Heart left ventricle (tissue), 16 donors: ENCODE results near the gene OCSTAMP. TPM values are rescaled to one million over a fixed set of nuclear protein-coding genes. Genes with fewer than 3 reads are reported as not detected.

Source experiments
- ATAC-seq, 4 donors: fragments of 200-7000 bp; cut with Tn5 transposase; one replicate each; pipeline ENCODE4 v1.9.1; 2020 to 2022; ENCODE audit warnings: moderate library complexity in 4 of 4, mild to moderate bottlenecking in 3 of 4, moderate number of reproducible peaks in 1 of 4
- DNase-seq, 5 donors: peaks; one replicate each; pipeline ENCODE4 v3.0.0-alpha.2; 2020
- H3K27ac ChIP-seq, 12 donors: fragments of 200-600 bp; sonication (generic) in 4 of 12; one replicate each; pipeline versions ENCODE4 v1.5.0 to v1.8.0; 2016 to 2022; ENCODE audit warnings: mild to moderate bottlenecking in 2 of 12
- H3K27me3 ChIP-seq, 9 donors: fragments of 200-600 bp; sonication (generic) in 2 of 9; one replicate each; pipeline versions ENCODE4 v1.5.1 to v1.8.0; 2016 to 2022; ENCODE audit warnings: mild to moderate bottlenecking in 3 of 9
- H3K36me3 ChIP-seq, 9 donors: fragments of 200-600 bp; sonication (generic) in 2 of 9; one replicate each; pipeline versions ENCODE4 v1.5.0 to v1.8.0; 2018 to 2022; ENCODE audit warnings: mild to moderate bottlenecking in 2 of 9
- H3K4me1 ChIP-seq, 12 donors: fragments of 200-600 bp; sonication (generic) in 4 of 12; one replicate each; pipeline versions ENCODE4 v1.5.0 to v1.8.0; 2016 to 2022; ENCODE audit warnings: mild to moderate bottlenecking in 3 of 12
- H3K4me3 ChIP-seq, 12 donors: fragments of 200-600 bp; sonication (generic) in 4 of 12; one replicate each; pipeline versions ENCODE4 v1.5.0 to v1.8.0; 2017 to 2022; ENCODE audit warnings: mild to moderate bottlenecking in 9 of 12, moderate library complexity in 4 of 12
- H3K9me3 ChIP-seq, 12 donors: fragments of 200-600 bp; sonication (generic) in 4 of 12; one replicate each; pipeline versions ENCODE4 v1.5.0 to v1.8.0; 2016 to 2022; ENCODE audit warnings: mild to moderate bottlenecking in 1 of 12
- CTCF ChIP-seq, 12 donors: fragments of 200-600 bp; sonication (generic) in 4 of 12; IDR thresholded peaks; one replicate each; pipeline versions ENCODE4 v1.5.0 to v1.8.0; 2018 to 2022; ENCODE audit warnings: antibody characterized with exemption in 12 of 12, mild to moderate bottlenecking in 5 of 12
- POLR2A ChIP-seq, 2 donors: fragments of 450-650 bp; IDR thresholded peaks; one replicate each; pipeline ENCODE4 v1.6.1; 2017; ENCODE audit warnings: antibody characterized with exemption in 2 of 2, mild to moderate bottlenecking in 2 of 2, moderate library complexity in 2 of 2
- WGBS, 4 donors: extraction: QIAGEN DNeasy Blood & Tissue Kit in 2 of 4; methylation state at CpG; one replicate each; pipeline versions ENCODE4 v1.1.5 to v1.1.7; 2013 to 2018; 5-methylcytosine and 5-hydroxymethylcytosine counted together
- intact Hi-C, 10 donors: fragments of 100-400 bp; cut with DNase I; formaldehyde crosslinking; loops; one replicate each; pipeline versions ENCODE4 v1.11.1 to v1.14.2; 2022
- polyA plus RNA-seq, 2 donors: library from polyadenylated mRNA; stranded (reverse); fragments of 200-250 nt; gene quantifications; one replicate each; pipeline ENCODE4 v1.2.3, GENCODE V29; 2013
- total RNA-seq, 9 donors: library from RNA; depleted of rRNA in 2 of 9; stranded (reverse); fragments of >200 nt in 2 of 9; fragmentation: NEBNext Ultra II Directional in 3 of 9; extraction: Animal tissue kit (Norgen Biotek cat#: 25700) in 3 of 9; gene quantifications; one replicate each; pipeline versions ENCODE4 v1.1.0 to v1.2.4, GENCODE V29; 2016 to 2023
- donor health status: ischemic (EF 13 %, LVEDD 7.1; RV severe dilation, severe dysfunction).
- donor health status: healthy with polysubstance abuse.
- donor health status: DM: no; HTN: yes; CAD: no.
- donor health status: DM: no; HTN: no; CAD: no.
- donor health status: ischemic (EF 25% LVEDD 6.9; RV normal size, moderate dysfunction).
- donor health status: ischemic (EF 25% LVEDD 5.7; RV mildly dilated, moderate dysfunction).
- donor health status: healthy.
- donor health status: DM: yes; HTN: yes; CAD: no.
- donor health status: ischemic (EF 35%, LVEDD 5.7; RV mildly dilated, moderate dysfunction).
- donor health status: nonischemic (EF 11% LVEDD 7.7; RV severe dilation, severe dysfunction).
- donor health status: DM: yes; HTN: yes; CAD: no.
- donor health status: PGD.
- donor health status: ischemic (EF 29% LVEDD 5.4; RV normal size, mild dysfunction).
- donor health status: nonischemic (EF 23%, LVEDD 6.1; RV moderate dilation, normal function).

Gene OCSTAMP
- total and polyA plus RNA-seq, 11 donors = not detected

GRCh38 chr20:46594725-46595124 is 44.3 kb upstream of the OCSTAMP start:
- H3K9me3 ChIP-seq = peaks cover 0 to 3% (median 0%) of the 10 kb centered on the region in 12 donors
- no peaks in the 10 kb centered on the region for H3K27me3 ChIP-seq
- H3K4me3 ChIP-seq = no peak overlapping the region
- H3K4me1 ChIP-seq = no peaks in the 10 kb centered on the region
- 57 to 66% (median 60%) methylated on average over 2 of the region's 2 CpGs for WGBS, 4 donors
- no peaks in the 10 kb centered on the region for H3K36me3 ChIP-seq
- no peak for TF ChIP-seq POLR2A (IDR thresholded peaks at IDR 0.05)
- no peak for TF ChIP-seq CTCF (IDR thresholded peaks at IDR 0.05)
- ATAC-seq (no peak), DNase-seq (no peak)
- no peak overlapping the region for H3K27ac ChIP-seq
- intact Hi-C loops = no loop called here

- Histone ChIP-seq H3K4me3 (no peak overlapping the region), H3K36me3 (no peaks in the 10 kb centered on the region), H3K27ac (no peak overlapping the region), H3K4me1 (peaks cover 0 to 5% (median 0%) of the 10 kb centered on the region in 12 donors), H3K9me3 (peaks cover 0 to 3% (median 0%) of the 10 kb centered on the region in 12 donors), H3K27me3 (no peaks in the 10 kb centered on the region)
- DNase-seq (no peak), ATAC-seq (no peak)
- intact Hi-C loops = no loop called here
- TF ChIP-seq CTCF (IDR thresholded peaks at IDR 0.05) (no peak), POLR2A (IDR thresholded peaks at IDR 0.05) (no peak)
- 96 to 98% (median 97%) methylated on average over 4 of the region's 4 CpGs for WGBS, 4 donors
Measured at GRCh38 chr20:46592580-46593362, 42.3 kb upstream of the OCSTAMP start.

GRCh38 chr20:46590443-46590842 is 40.0 kb upstream of the OCSTAMP start:
- DNase-seq = no peak
- Histone ChIP-seq H3K9me3 (peaks cover 0 to 3% (median 0%) of the 10 kb centered on the region in 12 donors), H3K4me3 (no peak overlapping the region), H3K36me3 (no peaks in the 10 kb centered on the region), H3K4me1 (peaks cover 0 to 5% (median 0%) of the 10 kb centered on the region in 12 donors), H3K27ac (no peak overlapping the region), H3K27me3 (no peaks in the 10 kb centered on the region)
- no peak for TF ChIP-seq CTCF (IDR thresholded peaks at IDR 0.05)
- no peak for TF ChIP-seq POLR2A (IDR thresholded peaks at IDR 0.05)
- WGBS, 4 donors = 38 to 52% (median 41%) methylated on average over 1 of the region's 1 CpG
- ATAC-seq = no peak
- intact Hi-C loops = no loop called here

- Histone ChIP-seq H3K4me3 (no peak overlapping the region), H3K27ac (no peak overlapping the region), H3K9me3 (peaks cover 0 to 3% (median 0%) of the 10 kb centered on the region in 12 donors), H3K4me1 (peaks cover 0 to 5% (median 0%) of the 10 kb centered on the region in 12 donors), H3K27me3 (no peaks in the 10 kb centered on the region), H3K36me3 (no peaks in the 10 kb centered on the region)
- ATAC-seq = no peak
- DNase-seq = no peak
- intact Hi-C loops = no loop called here
- WGBS, 4 donors = 72 to 74% (median 73%) methylated on average over 14 of the region's 14 CpGs
- TF ChIP-seq CTCF (IDR thresholded peaks at IDR 0.05) (no peak), POLR2A (IDR thresholded peaks at IDR 0.05) (no peak)
Measured at GRCh38 chr20:46588532-46589511, 38.4 kb upstream of the OCSTAMP start.
